CD4-positive, alpha-beta T cell treated with Interleukin-4 for 4 hours (primary cell): ENCODE data around the gene ERC2.

ENCODE experiments used
- DNase-seq: peaks from one replicate; pipeline ENCODE4 v3.0.0-alpha.2; 2020

Gene ERC2

GRCh38 chr3:56233742-56234141 is 234.5 kb downstream of the ERC2 start:
- DNase-seq: no peak

GRCh38 chr3:56229311-56229710 is 239.0 kb downstream of the ERC2 start:
- DNase-seq: no peak

- no peak for DNase-seq
Measured at GRCh38 chr3:56222866-56223265, 245.4 kb downstream of the ERC2 start.

- DNase-seq: no peak
Measured at GRCh38 chr3:56219894-56220805, 248.1 kb downstream of the ERC2 start.

GRCh38 chr3:56209982-56210751 is 258.1 kb downstream of the ERC2 start:
- no peak for DNase-seq

- DNase-seq: no peak
Measured at GRCh38 chr3:56207922-56208321, 260.3 kb downstream of the ERC2 start.

GRCh38 chr3:56205406-56205805 is 262.9 kb downstream of the ERC2 start:
- no peak for DNase-seq

GRCh38 chr3:56202997-56203396 is 265.3 kb downstream of the ERC2 start:
- no peak for DNase-seq

GRCh38 chr3:56201407-56201806 is 266.9 kb downstream of the ERC2 start:
- no peak for DNase-seq

GRCh38 chr3:56200251-56200650 is 268.0 kb downstream of the ERC2 start:
- DNase-seq: no peak

GRCh38 chr3:56197991-56198390 is 270.3 kb downstream of the ERC2 start:
- DNase-seq: no peak

GRCh38 chr3:56197259-56197965 is 270.9 kb downstream of the ERC2 start:
- DNase-seq: no peak

GRCh38 chr3:56196700-56197099 is 271.6 kb downstream of the ERC2 start:
- no peak for DNase-seq

GRCh38 chr3:56193519-56193918 is 274.7 kb downstream of the ERC2 start:
- no peak for DNase-seq

GRCh38 chr3:56192001-56192400 is 276.3 kb downstream of the ERC2 start:
- no peak for DNase-seq

GRCh38 chr3:56190771-56191305 is 277.4 kb downstream of the ERC2 start:
- DNase-seq: no peak

- DNase-seq: no peak
Measured at GRCh38 chr3:56190130-56190529, 278.1 kb downstream of the ERC2 start.

GRCh38 chr3:56189536-56189935 is 278.7 kb downstream of the ERC2 start:
- no peak for DNase-seq

GRCh38 chr3:56188201-56188600 is 280.1 kb downstream of the ERC2 start:
- DNase-seq: no peak

- DNase-seq: no peak
Measured at GRCh38 chr3:56187051-56187450, 281.2 kb downstream of the ERC2 start.

- DNase-seq: no peak
Measured at GRCh38 chr3:56185827-56186226, 282.4 kb downstream of the ERC2 start.

GRCh38 chr3:56183529-56183928 is 284.7 kb downstream of the ERC2 start:
- DNase-seq: no peak

- DNase-seq: no peak
Measured at GRCh38 chr3:56180433-56180832, 287.8 kb downstream of the ERC2 start.
